NCI-H2227 (cell line): Measurements from ENCODE around the gene DIDO1.

ENCODE experiments used
- DNase-seq: peaks from one replicate; lab custom pipeline; 2025; ENCODE audit not compliant: unreplicated experiment; lab: John Stamatoyannopoulos, UW

The DIDO1 gene

DNA sequence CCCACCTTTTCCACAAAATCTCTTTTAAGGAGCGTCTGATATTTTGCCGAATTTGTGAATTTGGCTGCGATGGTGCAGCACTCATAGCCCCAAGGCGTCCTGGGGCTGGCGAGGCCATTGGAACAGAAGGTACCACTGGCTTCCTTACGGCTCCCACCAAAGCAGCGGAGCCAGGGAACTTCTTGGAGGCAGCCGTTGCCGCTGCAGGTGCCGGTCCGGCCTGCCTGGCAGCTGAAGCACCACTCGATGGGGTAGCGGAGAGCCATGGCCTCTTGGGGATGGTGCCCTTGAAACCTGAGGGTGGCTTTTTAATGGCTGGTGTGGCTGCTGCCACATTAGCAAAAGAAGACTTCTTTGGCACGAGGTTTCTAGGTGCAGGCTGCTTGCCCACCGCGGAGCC, 29.8 kb downstream of the DIDO1 start:
- DNase-seq: no peak

DNA sequence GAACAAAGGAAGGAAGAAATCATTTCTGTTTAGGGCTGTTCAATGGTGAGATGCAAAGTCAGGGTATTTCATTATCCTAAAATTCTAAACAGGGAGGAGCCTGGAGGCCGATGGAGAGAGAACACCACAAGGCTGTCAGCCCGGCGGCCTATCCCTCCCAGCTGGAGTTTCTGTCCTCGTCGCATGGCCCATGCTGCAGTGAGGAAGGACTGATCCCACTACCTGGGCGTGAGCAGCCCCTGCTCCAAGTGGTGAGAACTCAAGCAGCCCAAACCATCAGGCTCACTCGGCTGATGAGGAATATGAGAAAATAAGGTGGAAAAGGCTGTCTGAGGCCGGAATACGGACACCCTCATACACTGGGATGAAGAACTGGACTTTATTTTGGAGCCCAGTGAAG, 30.8 kb downstream of the DIDO1 start:
- no peak for DNase-seq

DNA sequence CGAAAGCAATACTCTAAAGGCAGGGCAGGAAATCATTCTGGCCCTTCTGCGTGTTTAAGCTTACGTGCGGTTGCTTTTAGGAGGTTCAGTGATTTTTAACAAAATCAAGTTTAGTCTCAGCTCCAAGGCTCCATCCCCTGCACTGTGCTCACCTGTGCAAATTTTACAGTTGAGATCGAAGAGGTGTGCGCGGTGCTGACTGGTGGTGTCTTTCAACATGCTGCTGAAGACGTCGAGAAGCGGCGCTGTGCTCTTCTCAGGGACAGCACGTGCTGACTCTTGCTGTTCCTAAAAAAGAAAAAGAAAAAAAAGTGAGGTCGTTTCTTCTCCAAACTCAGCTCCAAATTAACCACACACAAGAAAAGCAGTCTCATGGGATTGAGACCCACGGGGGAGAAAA, 32.0 kb downstream of the DIDO1 start:
- DNase-seq: no peak

DNA sequence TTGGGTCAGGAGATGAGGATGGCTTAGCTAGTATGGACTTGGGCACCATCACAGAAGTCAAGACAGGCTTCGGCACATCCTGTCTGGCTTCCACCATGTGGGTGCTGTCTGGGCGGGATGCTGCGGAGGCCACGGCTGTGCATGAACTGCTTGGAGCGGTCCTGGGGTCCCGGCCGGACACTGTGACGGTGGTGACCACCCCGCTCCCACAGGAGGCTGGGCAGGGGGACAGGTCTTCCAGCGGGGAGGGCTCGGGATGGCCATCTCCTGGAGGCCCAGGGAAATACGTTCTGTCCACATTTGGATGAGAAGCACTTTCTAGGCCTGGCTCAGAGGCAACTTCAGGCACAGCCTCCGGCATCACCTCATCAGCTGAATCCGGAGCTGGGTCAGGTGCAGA, 32.6 kb downstream of the DIDO1 start:
- DNase-seq: no peak

DNA sequence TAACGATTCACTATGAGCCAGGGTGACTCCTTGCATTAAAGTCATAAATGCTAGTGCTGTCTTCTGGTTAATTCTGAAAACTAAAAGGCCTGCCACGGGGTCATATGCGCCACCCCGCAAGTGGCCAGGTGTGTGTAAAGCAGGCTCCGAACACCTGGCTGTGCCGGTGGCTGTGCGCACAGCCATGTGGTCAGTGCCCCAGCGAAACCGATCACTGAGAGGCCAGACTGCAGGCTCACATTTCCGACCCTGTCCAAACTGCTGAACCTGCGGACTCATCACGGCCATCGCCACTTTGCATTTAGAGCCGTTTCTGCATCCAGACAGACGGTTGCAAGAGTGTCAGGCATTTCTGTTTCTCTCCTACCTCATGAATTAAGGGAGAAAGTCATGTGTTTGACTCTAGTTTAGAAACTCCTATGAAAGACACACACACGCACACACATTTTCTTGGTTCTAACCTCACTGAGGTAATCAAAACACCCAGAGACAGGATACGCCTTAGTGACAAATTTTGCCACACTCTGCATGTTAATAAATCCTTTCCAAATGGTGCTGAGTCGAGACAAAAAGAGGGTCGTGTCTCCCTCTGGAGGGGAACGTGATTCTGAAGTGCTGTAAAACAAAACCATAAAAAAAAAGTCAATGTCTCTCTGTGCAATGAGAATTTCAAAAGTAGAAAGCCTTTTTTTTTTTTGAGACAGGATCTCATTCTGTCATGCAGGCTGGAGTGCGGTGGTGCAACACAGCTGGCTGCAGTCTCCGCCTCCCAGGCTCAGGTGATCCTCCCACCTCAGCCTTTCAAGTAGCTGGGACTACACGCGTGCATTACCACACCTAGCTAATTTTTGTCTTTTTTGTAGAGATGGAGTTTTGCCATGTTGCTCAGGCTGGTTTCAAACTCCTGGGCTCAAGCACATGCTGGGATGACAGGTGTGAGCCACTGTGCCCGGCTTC, 33.7 kb downstream of the DIDO1 start:
- DNase-seq: no peak

DNA sequence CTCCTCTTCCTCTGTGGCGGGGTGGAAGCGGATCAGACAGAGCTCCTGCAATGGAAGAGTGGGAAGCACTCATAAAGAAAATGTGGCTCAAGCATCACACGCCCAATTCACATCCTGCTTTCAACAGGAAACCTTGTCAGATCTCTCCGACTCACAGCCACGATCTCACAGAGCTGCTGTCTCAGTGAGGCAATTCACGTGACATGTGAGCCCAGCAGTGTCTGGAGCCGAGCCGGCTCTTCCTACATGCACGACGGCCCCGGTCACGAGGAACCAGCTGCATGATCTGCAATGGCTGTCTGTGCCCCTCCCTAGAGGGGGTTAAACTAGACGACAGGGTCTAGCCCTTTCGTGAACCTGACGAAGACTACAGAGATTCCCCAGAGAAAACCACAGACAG, 35.2 kb downstream of the DIDO1 start:
- DNase-seq: no peak

DNA sequence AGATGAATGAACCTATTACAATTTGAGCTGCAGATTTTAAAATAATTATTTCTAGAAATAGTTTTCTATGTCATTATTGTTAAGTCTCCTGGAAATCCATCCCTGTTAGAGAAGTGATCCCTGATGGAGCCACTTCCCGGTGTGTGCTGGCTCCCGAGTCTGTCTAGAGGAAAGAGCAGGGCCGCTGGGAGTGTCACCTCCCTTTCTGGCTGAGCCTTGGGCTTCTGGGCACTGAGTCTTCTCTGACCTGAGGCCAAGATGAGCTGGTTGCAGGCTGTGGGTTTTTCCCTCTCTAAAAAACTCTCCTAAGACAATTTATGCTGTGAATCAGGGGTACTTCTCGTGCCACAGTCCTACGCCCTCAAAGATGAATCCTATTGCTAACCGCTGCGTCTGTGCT, 35.9 kb downstream of the DIDO1 start:
- no peak for DNase-seq

DNA sequence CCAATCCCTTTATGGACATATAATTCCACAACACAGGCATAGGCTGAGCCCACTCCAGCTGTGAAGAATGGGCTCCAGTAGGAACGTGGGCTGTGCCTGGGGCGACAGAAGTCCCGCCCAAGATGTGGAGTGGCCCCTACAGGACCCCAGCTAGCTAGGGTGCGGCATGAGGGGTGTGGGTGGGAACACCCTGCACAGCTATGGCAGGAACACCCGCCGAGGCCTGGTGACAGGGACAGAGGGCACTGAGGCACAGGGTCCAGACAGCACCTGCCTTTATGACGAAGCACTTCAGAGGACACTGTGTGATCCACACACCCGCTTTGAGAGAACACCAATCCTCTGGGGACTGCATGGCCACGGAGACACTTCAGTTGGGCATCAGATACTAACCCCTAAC, 36.4 kb downstream of the DIDO1 start:
- DNase-seq: no peak

DNA sequence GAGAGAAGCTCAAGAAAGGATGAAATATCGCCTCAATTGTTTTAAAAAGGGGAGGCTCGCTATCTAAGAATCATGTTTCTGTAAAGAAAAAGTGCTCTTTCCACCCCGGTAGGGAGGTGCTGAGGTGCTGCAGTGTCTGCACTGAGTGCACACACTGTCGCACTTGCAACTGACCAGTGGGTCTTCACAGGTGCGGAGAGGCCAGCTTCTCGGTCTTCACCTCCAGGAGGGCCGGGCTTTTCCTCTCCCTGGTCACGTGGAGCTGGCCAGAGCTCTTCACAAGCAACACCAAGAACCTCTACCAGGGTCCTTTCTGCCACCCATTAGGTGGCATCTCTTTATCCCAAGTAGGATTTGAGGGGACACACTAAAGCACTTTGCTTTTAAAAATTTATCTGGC, 36.9 kb downstream of the DIDO1 start:
- DNase-seq: no peak

DNA sequence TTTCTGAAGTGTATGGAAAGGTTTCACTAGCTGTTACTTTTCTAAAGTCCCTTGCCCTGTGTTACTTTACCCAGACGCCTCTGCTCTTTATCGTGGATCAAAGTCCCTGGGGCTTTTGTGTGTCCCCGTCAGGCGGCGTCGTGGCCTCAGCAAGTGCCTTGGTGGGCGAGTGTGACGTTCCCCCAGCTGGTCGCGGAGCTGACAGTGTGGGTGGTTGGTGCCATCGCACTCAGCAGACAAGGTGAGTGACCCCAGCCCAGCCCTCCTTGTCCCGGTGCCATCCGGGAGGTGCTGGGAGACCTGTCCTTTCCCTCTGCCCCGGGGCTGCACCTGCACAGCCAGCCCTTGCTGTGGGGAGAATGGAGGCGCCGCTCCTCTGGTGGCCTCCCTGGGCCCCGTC, 37.4 kb downstream of the DIDO1 start:
- no peak for DNase-seq

DNA sequence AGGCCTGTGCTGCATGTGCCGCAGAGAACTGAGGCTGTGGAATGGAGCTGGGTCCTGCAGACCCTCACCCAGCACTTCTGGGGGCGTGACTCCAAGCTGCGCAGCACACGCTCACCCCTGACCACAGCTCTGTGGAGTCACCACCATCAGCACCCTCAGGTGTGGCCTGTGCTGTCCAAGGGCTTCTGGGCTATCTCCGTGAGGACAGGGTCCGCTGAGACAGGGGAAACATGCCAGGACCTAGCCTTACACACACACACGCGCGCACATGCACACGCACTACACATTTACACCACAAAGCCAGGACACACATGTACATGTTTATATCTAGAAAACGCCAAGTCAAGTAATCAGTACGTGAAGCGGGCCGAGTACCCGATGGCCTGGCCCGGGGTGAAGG, 37.9 kb downstream of the DIDO1 start:
- DNase-seq: no peak

DNA sequence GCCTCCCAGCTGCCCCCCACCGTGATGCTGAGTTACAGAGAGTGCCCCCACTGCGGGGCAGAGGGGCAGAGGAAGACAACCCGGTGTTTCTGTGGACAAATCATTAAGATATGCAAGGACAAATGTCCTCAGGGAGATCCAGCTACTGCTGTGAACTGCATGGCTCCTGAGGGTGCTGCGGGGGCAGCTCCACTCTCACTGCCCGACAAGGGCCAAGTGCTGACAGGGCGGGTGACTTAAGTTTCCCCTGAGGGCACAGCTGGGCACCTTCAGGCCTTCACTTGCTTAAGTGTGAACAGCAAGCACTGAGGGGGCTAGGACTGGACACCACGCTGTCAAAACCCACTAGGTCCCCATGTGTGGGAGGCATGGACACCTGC, 38.5 kb downstream of the DIDO1 start:
- no peak for DNase-seq

DNA sequence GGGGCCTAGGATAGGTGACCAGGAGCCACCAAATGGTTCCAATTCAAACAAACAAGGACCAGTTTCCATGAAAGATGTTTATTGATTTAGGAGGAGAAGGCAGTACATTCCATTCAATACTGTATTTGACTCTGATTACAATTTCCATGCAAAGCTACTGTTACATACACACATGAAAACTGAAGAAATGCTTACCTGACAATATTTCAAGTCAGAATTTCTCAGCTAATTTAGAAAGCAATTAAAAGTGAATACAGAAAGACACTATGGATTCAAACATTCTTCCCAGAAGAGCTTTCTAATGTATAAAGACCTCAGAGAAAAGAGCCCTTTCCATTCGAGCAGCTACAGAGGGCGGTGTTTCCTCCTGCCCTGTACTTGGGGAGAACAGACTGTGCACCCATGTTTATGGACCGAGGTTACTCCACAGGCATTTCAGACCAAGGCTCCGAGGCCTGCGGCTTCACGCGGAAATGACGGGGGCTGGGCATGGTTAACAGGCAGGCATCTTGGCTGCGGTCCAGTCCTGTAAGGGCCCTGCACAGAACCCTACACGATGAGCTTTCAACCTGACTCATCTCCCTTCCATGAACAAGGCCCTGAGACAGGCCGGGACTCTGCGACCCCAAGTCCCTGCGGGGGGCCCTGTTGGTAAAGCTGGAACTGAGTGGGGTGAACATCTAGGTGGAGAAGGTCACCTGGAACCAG, 39.0 kb downstream of the DIDO1 start:
- peak; percentile 43 for DNase-seq

DNA sequence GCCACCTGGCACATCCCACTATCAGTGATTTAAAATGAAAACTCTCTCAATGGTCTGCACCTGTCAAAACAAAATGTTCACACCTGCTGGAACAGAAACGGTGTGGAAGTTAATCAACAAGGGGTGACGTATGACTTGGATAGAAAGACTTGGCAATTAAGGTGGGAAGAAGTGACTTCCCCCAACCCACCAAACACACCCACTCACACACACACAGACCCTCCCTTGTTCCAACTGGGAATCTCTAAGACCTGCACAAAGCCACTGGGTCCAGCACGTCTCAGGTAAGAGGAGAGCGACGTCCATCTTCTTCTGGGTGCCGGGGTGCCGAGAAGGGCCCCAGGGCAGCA, 39.6 kb downstream of the DIDO1 start:
- DNase-seq: no peak

DNA sequence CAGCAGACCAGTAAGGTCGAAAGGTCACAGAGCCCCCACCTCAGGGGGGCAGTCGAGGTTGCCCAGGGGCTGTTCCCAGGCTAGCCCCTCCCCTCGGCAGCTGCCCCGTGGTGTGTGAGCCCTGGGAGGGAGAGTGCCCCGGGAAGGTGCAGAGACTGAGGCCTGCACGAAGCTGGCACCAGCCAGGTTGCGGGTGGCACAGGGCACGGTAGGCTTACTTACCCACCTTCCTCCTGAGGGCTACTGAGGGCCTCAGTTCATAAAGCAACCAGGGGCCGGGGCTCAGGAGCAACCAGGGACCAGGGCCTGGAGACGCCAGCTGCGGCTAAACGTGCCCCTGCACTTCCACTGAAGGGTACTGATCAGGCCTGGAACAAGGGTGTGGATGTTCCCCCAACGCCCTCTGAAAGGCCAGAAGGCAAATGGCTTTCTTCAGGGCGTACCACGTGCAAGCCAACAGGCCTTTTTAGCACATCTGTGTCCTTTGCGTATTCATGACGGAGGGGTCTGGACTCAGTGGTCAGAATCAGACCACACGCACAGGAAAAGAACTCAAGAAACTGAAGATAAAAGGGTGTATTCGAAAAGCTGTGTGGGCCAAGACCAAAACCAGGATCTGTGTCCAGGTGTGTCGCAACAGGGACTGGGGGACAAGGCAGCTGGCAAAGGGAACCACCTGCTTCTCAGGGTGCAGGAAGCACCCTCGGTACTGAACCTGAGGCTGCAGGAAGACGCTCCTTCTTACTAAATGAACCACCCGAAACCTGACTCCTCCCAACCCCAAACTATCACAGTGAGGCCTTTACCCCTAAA, 40.2 kb downstream of the DIDO1 start:
- no peak for DNase-seq

DNA sequence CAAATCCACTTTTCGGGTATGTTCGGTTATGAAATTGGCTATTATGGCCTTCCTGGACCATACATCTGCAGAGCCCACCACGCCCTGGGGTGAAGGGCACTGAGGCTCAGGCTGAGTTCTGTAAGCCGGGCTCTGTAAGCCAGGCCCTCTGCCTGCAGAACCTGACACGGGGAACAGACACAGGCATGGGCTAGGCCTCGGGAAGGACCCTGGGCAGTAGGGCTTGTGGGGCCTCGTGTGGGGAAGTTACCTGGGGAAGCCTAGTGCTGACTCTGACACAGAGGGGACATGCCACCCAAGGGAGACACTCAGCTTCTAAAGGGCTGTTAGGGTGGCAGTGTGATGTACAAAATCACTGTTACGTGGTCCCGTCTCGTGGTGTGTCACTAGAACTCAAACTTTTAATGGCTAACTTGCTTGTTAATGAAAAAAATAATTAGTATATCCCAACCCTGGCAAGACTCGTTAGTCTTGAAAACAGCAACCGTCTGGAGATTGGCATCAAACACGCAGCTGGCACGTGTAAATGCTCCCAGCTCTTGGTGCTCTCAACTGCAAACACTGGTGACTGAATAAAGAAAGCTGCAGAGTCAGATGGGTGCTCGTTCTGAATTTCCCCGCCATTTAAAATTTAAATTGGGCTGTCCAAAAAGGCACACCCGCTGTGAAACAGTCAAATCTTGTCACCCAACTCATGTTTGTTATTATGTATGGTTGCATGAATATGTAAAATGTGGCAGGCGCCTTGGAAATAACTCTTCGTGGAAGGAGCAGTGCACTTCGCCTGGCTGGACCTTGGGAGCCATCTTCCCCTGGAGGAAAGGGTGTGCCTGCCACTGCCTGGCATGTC, 41.0 kb downstream of the DIDO1 start:
- DNase-seq: no peak

DNA sequence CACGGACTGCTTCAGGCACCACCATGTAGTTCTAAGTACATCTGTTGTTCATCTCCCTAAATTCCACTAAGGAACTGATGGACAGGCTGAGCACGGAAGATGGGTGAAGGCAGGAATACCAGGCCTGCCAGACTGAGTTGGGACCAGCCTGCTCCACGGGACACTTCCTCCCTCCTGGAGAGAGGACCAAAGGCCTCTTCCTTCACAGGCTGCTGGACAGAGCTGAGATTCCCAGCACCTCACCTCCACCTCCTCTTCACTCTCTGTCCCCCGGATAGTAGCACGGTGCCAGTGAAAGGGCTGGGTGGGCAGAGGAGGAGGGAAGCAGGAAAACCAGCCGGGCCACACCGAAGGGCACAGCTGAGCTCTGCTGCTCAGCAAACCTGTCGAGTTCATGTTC, 41.7 kb downstream of the DIDO1 start:
- no peak for DNase-seq

DNA sequence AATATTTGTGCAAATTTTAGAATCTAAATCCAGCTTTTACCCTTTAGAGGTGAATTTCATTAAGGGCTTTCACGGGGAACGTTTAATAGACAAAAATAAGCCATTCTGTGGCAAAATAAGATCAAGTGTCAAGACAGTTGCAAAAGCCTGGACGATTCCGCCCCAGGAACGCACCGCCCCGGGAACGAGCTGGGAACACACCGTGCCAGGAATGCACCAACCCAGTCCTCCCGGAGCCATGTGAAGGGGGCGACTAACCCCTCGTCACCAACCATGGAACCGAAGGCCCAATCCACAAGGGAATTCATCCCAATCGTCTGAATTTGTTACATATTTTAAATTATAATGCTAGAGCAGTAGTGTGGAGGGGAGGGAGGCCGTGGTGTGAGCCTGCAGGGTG, 43.9 kb downstream of the DIDO1 start:
- no peak for DNase-seq

DNA sequence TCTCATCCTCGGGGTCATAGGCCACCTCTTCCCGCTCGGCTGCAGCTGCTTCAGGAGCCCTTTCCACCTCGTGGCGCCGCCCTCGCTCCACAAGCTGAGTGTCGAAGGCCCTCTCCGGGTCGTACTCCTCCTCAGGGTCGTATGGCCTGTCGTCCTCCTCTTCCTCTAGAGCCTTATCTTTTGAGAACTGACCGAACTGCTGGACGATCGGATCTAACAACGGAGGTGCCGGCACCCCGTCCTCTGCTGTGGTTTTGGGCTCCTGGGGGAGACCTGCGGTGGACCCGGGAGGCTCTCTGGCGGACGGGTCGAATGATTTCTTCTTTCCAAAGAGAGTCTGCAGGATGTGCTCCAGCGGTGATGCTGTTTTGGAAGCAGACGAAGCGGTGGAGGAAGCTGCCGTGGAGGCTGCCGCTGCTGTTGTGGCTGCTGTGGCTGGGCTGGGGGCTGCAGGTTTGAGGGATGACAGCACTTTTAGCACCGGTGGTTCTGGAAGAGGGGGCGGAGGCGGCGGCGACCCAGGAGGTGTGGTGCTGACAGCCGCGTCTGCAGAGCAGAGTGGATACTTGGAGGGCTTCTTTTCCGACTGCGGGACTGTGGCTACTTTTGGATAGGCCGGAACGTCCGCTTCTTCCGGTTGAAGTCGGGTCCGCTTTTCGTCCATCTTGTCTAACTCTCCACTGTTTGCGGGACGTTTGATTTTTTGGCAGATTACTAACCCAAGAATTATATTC, 44.5 kb downstream of the DIDO1 start:
- DNase-seq: no peak
